B cell (primary cell): ENCODE results near the gene OXGR1. TPM values are rescaled to one million over a fixed set of nuclear protein-coding genes. Genes with fewer than 3 reads are reported as not detected.

ENCODE experiments used
- ATAC-seq: fragments of 200-7000 bp; cut with Tn5 transposase; one replicate; pipeline ENCODE4 v1.10.0; 2021; ENCODE audit warnings: low read depth, mild to moderate bottlenecking, moderate number of reproducible peaks, moderate library complexity
- CTCF ChIA-PET: fragments of 350-600 bp; sonication (Branson Sonifier 250); formaldehyde crosslinking; loops from one replicate; lab custom pipeline; 2021; ENCODE audit warnings: antibody characterized with exemption, inconsistent platforms; lab: Charles Lee
- POLR2A ChIA-PET: fragments of 350-600 bp; sonication (Branson Sonifier 250); formaldehyde crosslinking; loops from one replicate; lab custom pipeline; 2021; ENCODE audit warnings: antibody characterized with exemption; lab: Charles Lee
- DNase-seq: peaks from one replicate; pipeline ENCODE4 v3.0.0; 2013
- H2AFZ ChIP-seq: 2 replicates; pipeline ENCODE4 v1.6.1; 2012; ENCODE audit warnings: mild to moderate bottlenecking, low read depth, low read length; ENCODE audit not compliant: insufficient read depth, poor library complexity, severe bottlenecking
- H3K27ac ChIP-seq, 2 donors: 1 replicate in 1 of 2; 2 replicates in 1 of 2; pipeline ENCODE4 v1.5.1; 2012 to 2013; ENCODE audit warnings: low read length in 2 of 2, mild to moderate bottlenecking in 2 of 2, moderate library complexity in 1 of 2
- H3K27me3 ChIP-seq, 4 experiments: fragments of 200-600 bp in 1 of 4; sonication (generic) in 1 of 4; replicated peaks in 1 of 4; 1 replicate in 2 of 4; 2 replicates in 2 of 4; pipeline versions ENCODE4 v1.6.1 to v1.7.0; 2013 to 2016; ENCODE audit warnings: low read length in 3 of 4, mild to moderate bottlenecking in 2 of 4, mixed read lengths in 1 of 4, moderate library complexity in 1 of 4; ENCODE audit not compliant: insufficient read depth in 4 of 4, control insufficient read depth in 3 of 4; ENCODE audit errors: control extremely low read depth in 1 of 4
- H3K36me3 ChIP-seq, 2 experiments: replicated peaks in 1 of 2; 1 replicate in 1 of 2; 2 replicates in 1 of 2; pipeline versions ENCODE4 v1.6.1 to v1.7.1; 2013; ENCODE audit warnings: low read length in 1 of 2; ENCODE audit not compliant: insufficient read depth in 2 of 2, control insufficient read depth in 1 of 2; ENCODE audit errors: control extremely low read depth in 1 of 2, extremely low read depth in 1 of 2
- H3K4me1 ChIP-seq, 2 donors: fragments of 200-600 bp in 1 of 2; sonication (generic) in 1 of 2; 1 replicate in 1 of 2; 2 replicates in 1 of 2; pipeline versions ENCODE4 v1.5.1 to v1.6.1; 2013 to 2017; ENCODE audit warnings: low read length in 2 of 2; ENCODE audit not compliant: control insufficient read depth in 2 of 2, insufficient read depth in 2 of 2
- H3K4me2 ChIP-seq: replicated peaks from 2 replicates; pipeline ENCODE3; 2012; ENCODE audit warnings: mild to moderate bottlenecking, low read depth, low read length; ENCODE audit not compliant: poor library complexity, severe bottlenecking
- H3K4me3 ChIP-seq, 5 experiments: fragments of 200-600 bp in 1 of 5; sonication (generic) in 1 of 5; 1 replicate in 3 of 5; 2 replicates in 2 of 5; pipeline versions ENCODE4 v1.5.1 to v1.7.0; 2011 to 2016; ENCODE audit warnings: low read length in 4 of 5, mild to moderate bottlenecking in 4 of 5, low read depth in 2 of 5, control low read depth in 1 of 5, moderate library complexity in 1 of 5; ENCODE audit not compliant: insufficient read depth in 1 of 5; ENCODE audit errors: control extremely low read depth in 1 of 5, extremely low read depth in 1 of 5
- H3K79me2 ChIP-seq: fragments of 200-600 bp; sonication (generic); one replicate; pipeline ENCODE4 v1.6.0; 2016; ENCODE audit warnings: low read length; ENCODE audit not compliant: control insufficient read depth, insufficient read depth
- H3K9ac ChIP-seq: fragments of 200-600 bp; sonication (generic); 2 replicates; pipeline ENCODE4 v1.6.1; 2017; ENCODE audit warnings: mild to moderate bottlenecking, low read length, moderate library complexity
- H3K9me3 ChIP-seq, 3 donors: one replicate each; pipeline versions ENCODE4 v1.6.1 to v1.7.1; 2013; ENCODE audit warnings: low read length in 2 of 3; ENCODE audit not compliant: control insufficient read depth in 2 of 3, insufficient read depth in 1 of 3; ENCODE audit errors: control extremely low read depth in 1 of 3
- H4K20me1 ChIP-seq: 2 replicates; pipeline ENCODE4 v1.6.0; 2012; ENCODE audit warnings: mild to moderate bottlenecking, low read length; ENCODE audit not compliant: insufficient read depth, control insufficient read depth, poor library complexity, severe bottlenecking
- H3K27ac Mint-ChIP-seq: one replicate; pipeline ENCODE4 v1.8.0; 2021; ENCODE audit warnings: mixed read lengths
- H3K27me3 Mint-ChIP-seq: one replicate; pipeline ENCODE4 v1.8.0; 2021; ENCODE audit warnings: mixed read lengths
- H3K4me1 Mint-ChIP-seq: one replicate; pipeline ENCODE4 v1.8.0; 2021; ENCODE audit warnings: mixed read lengths
- H3K4me3 Mint-ChIP-seq: one replicate; pipeline ENCODE4 v1.8.0; 2021; ENCODE audit warnings: mixed read lengths
- H3K9me3 Mint-ChIP-seq: one replicate; pipeline ENCODE4 v1.8.0; 2022; ENCODE audit warnings: mixed read lengths; ENCODE audit not compliant: insufficient read depth
- EZH2 ChIP-seq: IDR thresholded peaks from 2 replicates; pipeline ENCODE4 v1.6.1; 2012; ENCODE audit warnings: borderline replicate concordance, low read depth, mild to moderate bottlenecking, moderate library complexity, low read length; ENCODE audit not compliant: insufficient read depth, poor library complexity, severe bottlenecking
- WGBS: methylation state at CpG from one replicate; pipeline ENCODE4 v1.1.5; 2013; ENCODE audit warnings: missing lambda C conversion rate; ENCODE audit not compliant: insufficient coverage; 5-methylcytosine and 5-hydroxymethylcytosine counted together
- intact Hi-C: fragments of 100-400 bp; cut with micrococcal nuclease; formaldehyde crosslinking; loops from one replicate; pipeline ENCODE4 v1.10.0; 2022
- polyA plus RNA-seq: library from polyadenylated mRNA; depleted of rRNA; stranded (reverse); fragments of >200 nt; gene quantifications from 2 replicates; pipeline ENCODE4 v1.2.3, GENCODE V29; 2012
- total RNA-seq, 2 donors: library from RNA; stranded (reverse); fragments of 120-200 nt in 1 of 2; gene quantifications; 1 replicate in 1 of 2; 2 replicates in 1 of 2; pipeline versions ENCODE4 v1.2.3 to v1.2.4, GENCODE V29; 2013 to 2022
- TF ChIP-seq, protein P1 (sequence below): fragments of 200-600 bp; IDR thresholded peaks from one replicate; pipeline ENCODE4 v1.8.0; 2022; ENCODE audit warnings: antibody characterized with exemption, mild to moderate bottlenecking

The OXGR1 gene
- total and polyA plus RNA-seq, 2 donors (not counting 1 experiment from before 2014, with no cell fraction given) = not detected

GRCh38 chr13:96947343-96947910 lies 46.8 kb downstream of the OXGR1 start:
- Histone ChIP-seq H3K27me3 (no peaks in the 10 kb centered on the region), H3K79me2 (no peaks in the 10 kb centered on the region), H3K4me3 (no peak overlapping the region), H3K27ac (no peak overlapping the region), H3K9me3 (peaks cover 0 to 11% (median 0%) of the 10 kb centered on the region in 3 donors), H4K20me1 (no peaks in the 10 kb centered on the region), H3K36me3 (no peaks in the 10 kb centered on the region), H3K4me1 (no peaks in the 10 kb centered on the region), H3K9ac (no peak overlapping the region), H3K4me2 (no peak overlapping the region), H2AFZ (no peak overlapping the region)
- ChIA-PET CTCF (no interaction called here), POLR2A (no interaction called here)
- no peaks in the 10 kb centered on the region for H3K4me1 Mint-ChIP-seq
- DNase-seq (no peak), ATAC-seq (no peak)
- H3K9me3 Mint-ChIP-seq = no peaks in the 10 kb centered on the region
- no peak overlapping the region for H3K27ac Mint-ChIP-seq
- intact Hi-C loops = no loop called here
- H3K27me3 Mint-ChIP-seq = peaks cover 3% of the 10 kb centered on the region
- 95% methylated on average over 25 of the region's 27 CpGs for WGBS
- no peak for TF ChIP-seq EZH2
- no peak overlapping the region for H3K4me3 Mint-ChIP-seq

- DNase-seq (no peak), ATAC-seq (no peak)
- H3K36me3 ChIP-seq = no peaks in the 10 kb centered on the region
- Mint-ChIP-seq H3K27me3 (peaks cover 3% of the 10 kb centered on the region), H3K4me3 (no peak overlapping the region), H3K9me3 (no peaks in the 10 kb centered on the region), H3K4me1 (no peaks in the 10 kb centered on the region), H3K27ac (no peak overlapping the region)
- H2AFZ ChIP-seq = no peak overlapping the region
- ChIA-PET CTCF (interaction anchor here (0.6 kb wide), 1 partner anchor 14 kb away, joined by 4 read pairs; no protein-coding TSS in a partner anchor), POLR2A (no interaction called here)
- no peaks in the 10 kb centered on the region for H3K79me2 ChIP-seq
- H3K4me2 ChIP-seq = no peak overlapping the region
- no peak overlapping the region for H3K27ac ChIP-seq
- no peaks in the 10 kb centered on the region for H4K20me1 ChIP-seq
- H3K9ac ChIP-seq = no peak overlapping the region
- intact Hi-C loops = no loop called here
- no peaks in the 10 kb centered on the region for H3K4me1 ChIP-seq
- H3K9me3 ChIP-seq = peaks cover 0 to 11% (median 0%) of the 10 kb centered on the region in 3 donors
- WGBS = 86% methylated on average over 9 of the region's 10 CpGs
- H3K27me3 ChIP-seq = no peaks in the 10 kb centered on the region
- no peak for TF ChIP-seq EZH2
- TF ChIP-seq, protein P1, sequence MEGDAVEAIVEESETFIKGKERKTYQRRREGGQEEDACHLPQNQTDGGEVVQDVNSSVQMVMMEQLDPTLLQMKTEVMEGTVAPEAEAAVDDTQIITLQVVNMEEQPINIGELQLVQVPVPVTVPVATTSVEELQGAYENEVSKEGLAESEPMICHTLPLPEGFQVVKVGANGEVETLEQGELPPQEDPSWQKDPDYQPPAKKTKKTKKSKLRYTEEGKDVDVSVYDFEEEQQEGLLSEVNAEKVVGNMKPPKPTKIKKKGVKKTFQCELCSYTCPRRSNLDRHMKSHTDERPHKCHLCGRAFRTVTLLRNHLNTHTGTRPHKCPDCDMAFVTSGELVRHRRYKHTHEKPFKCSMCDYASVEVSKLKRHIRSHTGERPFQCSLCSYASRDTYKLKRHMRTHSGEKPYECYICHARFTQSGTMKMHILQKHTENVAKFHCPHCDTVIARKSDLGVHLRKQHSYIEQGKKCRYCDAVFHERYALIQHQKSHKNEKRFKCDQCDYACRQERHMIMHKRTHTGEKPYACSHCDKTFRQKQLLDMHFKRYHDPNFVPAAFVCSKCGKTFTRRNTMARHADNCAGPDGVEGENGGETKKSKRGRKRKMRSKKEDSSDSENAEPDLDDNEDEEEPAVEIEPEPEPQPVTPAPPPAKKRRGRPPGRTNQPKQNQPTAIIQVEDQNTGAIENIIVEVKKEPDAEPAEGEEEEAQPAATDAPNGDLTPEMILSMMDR = no peak
- no peak overlapping the region for H3K4me3 ChIP-seq
These were observed 47.5 kb downstream of the OXGR1 start for GRCh38 chr13:96946709-96947311.
